ENCODE measurements around the gene HS3ST3A1. TPM values are rescaled to one million over a fixed set of nuclear protein-coding genes. Genes with fewer than 3 reads are reported as not detected.

HS3ST3A1 gene
- total and polyA plus RNA-seq, 2 of the 8 experiments (the other 6 are each of a cell fraction or from before 2014, with no cell fraction given) = 5.4 to 5.7 TPM

GRCh38 chr17:13498184-13498583 is 103.5 kb downstream of the HS3ST3A1 start:
- no peak overlapping the region for H2BK12ac ChIP-seq (ENCODE audit: low read depth, low read length)
- H3K23me2 ChIP-seq (ENCODE audit: low read depth, low read length) = no peaks in the 10 kb centered on the region
- H3K9me3 ChIP-seq (ENCODE audit: insufficient read depth in 2 of 2, low read depth in 1 of 2, low read length in 1 of 2) = no peaks in the 10 kb centered on the region
- no peak overlapping the region for H2BK15ac ChIP-seq (ENCODE audit: low read length)
- no peak overlapping the region for H4K91ac ChIP-seq (replicated peaks; ENCODE audit: insufficient read length, low read length)
- H3K18ac ChIP-seq (ENCODE audit: extremely low read depth, low read length) = no peak overlapping the region
- WGBS, 2 experiments (ENCODE audit: extremely low coverage in 1 of 2, insufficient coverage in 1 of 2, insufficient read length in 1 of 2, insufficient replicate concordance in 2 of 2, low coverage in 1 of 2, low lambda C conversion rate in 2 of 2, missing lambda C conversion rate in 1 of 2) = 92% methylated on average over 3 of the region's 3 CpGs; no CpG with 5 or more reads in 1 of the 2 experiments
- H3K9ac ChIP-seq (replicated peaks in 1 of 4; ENCODE audit: extremely low read depth in 1 of 4, low read depth in 3 of 4, low read length in 3 of 4) = no peak overlapping the region
- no peak overlapping the region for H3K4me2 ChIP-seq (ENCODE audit: insufficient read depth in 1 of 2, low read depth in 2 of 2, low read length in 2 of 2)
- no peak overlapping the region for H3K27ac ChIP-seq (ENCODE audit: low read depth, low read length)
- H2BK20ac ChIP-seq (ENCODE audit: low read length) = no peak overlapping the region
- H4K5ac ChIP-seq (ENCODE audit: insufficient read length, low read depth, low read length) = no peak overlapping the region
- FAIRE-seq = no peak
- no peak overlapping the region for H4K8ac ChIP-seq (ENCODE audit: extremely low read depth, insufficient read depth, low read length)
- H3K36me3 ChIP-seq (ENCODE audit: control insufficient read depth in 2 of 4, insufficient read depth in 4 of 4, low read length in 3 of 4) = no peaks in the 10 kb centered on the region
- H3K4me1 ChIP-seq (replicated peaks in 1 of 4; ENCODE audit: control insufficient read depth in 3 of 4, insufficient read depth in 4 of 4, low read length in 3 of 4) = no peaks in the 10 kb centered on the region
- H2AFZ ChIP-seq (ENCODE audit: low read length) = no peak overlapping the region
- no peaks in the 10 kb centered on the region for H3K27me3 ChIP-seq (replicated peaks in 1 of 4; ENCODE audit: control insufficient read depth in 3 of 4, extremely low read depth in 1 of 4, insufficient read depth in 3 of 4, low read length in 3 of 4)
- H3K79me1 ChIP-seq (ENCODE audit: low read depth, low read length) = no peaks in the 10 kb centered on the region
- no peak overlapping the region for H3K4me3 ChIP-seq (ENCODE audit: extremely low read depth in 1 of 4, insufficient read depth in 2 of 4, low read depth in 3 of 4, low read length in 4 of 4)
- no peaks in the 10 kb centered on the region for H3K79me2 ChIP-seq (ENCODE audit: control insufficient read depth in 1 of 2, insufficient read depth in 2 of 2, low read length in 2 of 2)
- H2BK5ac ChIP-seq (ENCODE audit: low read depth, low read length) = no peak overlapping the region
- H2AK5ac ChIP-seq (ENCODE audit: low read depth, low read length) = no peak overlapping the region
- H3K23ac ChIP-seq (ENCODE audit: insufficient read length) = no peak overlapping the region
- no peak overlapping the region for H3K14ac ChIP-seq (ENCODE audit: insufficient read length)
- no peak overlapping the region for H2BK120ac ChIP-seq (replicated peaks; ENCODE audit: low read depth, low read length)
- no peak overlapping the region for H3K56ac ChIP-seq (replicated peaks; ENCODE audit: insufficient read length, low read depth, low read length)
- H3K4ac ChIP-seq (replicated peaks; ENCODE audit: insufficient read length, low read depth, low read length) = no peak overlapping the region
- POLR2A ChIA-PET (ENCODE audit: partially characterized antibody) = no interaction called here
- CTCF ChIA-PET (ENCODE audit: partially characterized antibody) = interaction anchor here (1.5 kb wide), 1 partner anchor 384 kb away, joined by 4 read pairs; no protein-coding TSS in a partner anchor
- DNase-seq (ENCODE audit: low read depth in 1 of 2, low spot score in 2 of 2) = no peak
- H4K20me1 ChIP-seq (replicated peaks in 1 of 2; ENCODE audit: control insufficient read depth in 1 of 2, insufficient read depth in 2 of 2, low read length in 2 of 2) = no peaks in the 10 kb centered on the region
- TF ChIP-seq CTCF (IDR thresholded peaks at IDR 0.05; ENCODE audit: control extremely low read depth in 1 of 3, insufficient read depth in 1 of 3, low read depth in 1 of 3, low read length in 3 of 3) = no peak
- no peak for TF ChIP-seq CHD2 (IDR thresholded peaks at IDR 0.05; ENCODE audit: low read length)
